Left lung (tissue), 10 donors: ENCODE measurements around the gene GPD2. TPM values are rescaled to one million over a fixed set of nuclear protein-coding genes. Genes with fewer than 3 reads are reported as not detected.

Experiments used
- ATAC-seq: fragments of 200-7000 bp; cut with Tn5 transposase; one replicate; pipeline ENCODE4 v1.9.1; 2020; ENCODE audit warnings: moderate library complexity
- DNase-seq, 4 donors: peaks; one replicate each; pipeline ENCODE4 v3.0.0-alpha.2; 2013 to 2020
- H3K27ac ChIP-seq, 2 donors: fragments of 200-600 bp; sonication (generic) in 1 of 2; one replicate each; pipeline versions ENCODE4 v1.5.0 to v1.8.0; 2020 to 2021
- H3K27me3 ChIP-seq, 2 donors: fragments of 200-600 bp; sonication (generic) in 1 of 2; one replicate each; pipeline versions ENCODE4 v1.5.0 to v1.8.0; 2020 to 2021
- H3K36me3 ChIP-seq, 2 donors: fragments of 200-600 bp; sonication (generic) in 1 of 2; one replicate each; pipeline versions ENCODE4 v1.5.0 to v1.8.0; 2020 to 2021
- H3K4me1 ChIP-seq, 2 donors: fragments of 200-600 bp; one replicate each; pipeline ENCODE4 v1.8.0; 2021
- H3K4me3 ChIP-seq, 2 donors: fragments of 200-600 bp; sonication (generic) in 1 of 2; one replicate each; pipeline versions ENCODE4 v1.5.0 to v1.8.0; 2020 to 2021; ENCODE audit warnings: mild to moderate bottlenecking in 1 of 2
- H3K9me3 ChIP-seq, 2 donors: fragments of 200-600 bp; sonication (generic) in 1 of 2; one replicate each; pipeline versions ENCODE4 v1.5.0 to v1.8.0; 2020 to 2021
- intact Hi-C, 2 donors: fragments of 100-400 bp; cut with DNase I; formaldehyde crosslinking; loops; one replicate each; pipeline versions ENCODE4 v1.11.2 to v1.14.2; 2022
- polyA plus RNA-seq, 6 donors: library from polyadenylated mRNA; unstranded; fragments of 120-200 nt; gene quantifications; one replicate each; pipeline ENCODE4 v1.2.1, GENCODE V29; 2013; ENCODE audit not compliant: insufficient read length in 6 of 6
- total RNA-seq, 2 donors: library from RNA; stranded (reverse); fragmentation: NEBNext Ultra II Directional; extraction: Animal tissue kit (Norgen Biotek cat#: 25700); gene quantifications; one replicate each; pipeline ENCODE4 v1.2.1, GENCODE V29; 2021
- TF ChIP-seq, protein P1 (sequence below), 2 donors: fragments of 200-600 bp; sonication (generic) in 1 of 2; IDR thresholded peaks; one replicate each; pipeline versions ENCODE4 v1.5.0 to v1.8.0; 2021; ENCODE audit warnings: antibody characterized with exemption in 2 of 2
- donor health status: DM: no; HTN: yes; CAD: no.
- donor health status: DM: no; HTN: no; CAD: no.

The GPD2 gene
- total and polyA plus RNA-seq, 8 donors: 23.7 to 44.3 (median 26.8) TPM

DNA sequence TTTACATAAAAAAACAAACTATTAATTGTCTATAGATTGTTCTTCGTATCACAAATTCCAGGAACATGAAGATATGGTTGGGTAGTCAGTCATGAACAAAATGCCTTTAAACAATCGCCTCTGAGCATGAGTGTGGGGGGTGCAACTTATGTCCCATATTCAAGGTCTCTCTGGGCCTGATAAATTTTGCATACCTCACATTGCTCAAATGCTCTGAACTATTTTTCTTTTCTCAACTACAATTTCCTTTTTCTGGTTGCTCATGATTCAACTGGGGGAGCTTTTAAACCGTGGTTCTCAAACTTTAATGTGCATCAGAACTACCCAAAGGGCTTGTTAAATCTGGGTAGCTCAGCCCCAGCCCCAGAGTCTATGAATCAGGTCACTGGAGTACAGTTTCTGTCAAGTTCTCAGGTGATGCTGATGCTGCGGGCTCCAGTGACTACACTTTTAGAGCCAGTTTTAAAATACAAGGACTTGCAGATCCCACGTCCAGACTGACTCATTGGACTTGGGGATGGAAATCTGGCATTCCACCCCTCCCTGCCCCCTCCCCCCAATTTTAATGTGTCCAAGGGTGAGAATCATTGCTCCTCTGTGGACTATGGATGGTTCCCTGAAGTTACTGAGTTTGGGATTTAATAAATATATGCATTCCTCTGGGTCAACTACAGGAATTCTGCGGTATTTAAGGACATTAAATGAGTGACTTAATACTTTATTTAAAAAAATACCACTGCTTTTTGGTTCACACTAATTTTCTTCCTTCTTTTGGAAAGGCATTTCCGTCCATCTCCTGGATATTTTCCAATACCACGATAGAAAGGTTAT lies 1.5 kb upstream of the GPD2 start:
- Histone ChIP-seq H3K27ac (peak overlapping the region; percentile 99 to 100), H3K27me3 (no peaks in the 10 kb centered on the region), H3K36me3 (no peaks in the 10 kb centered on the region), H3K9me3 (no peaks in the 10 kb centered on the region), H3K4me1 (peaks cover 0 to 49% of the 10 kb centered on the region in 2 donors), H3K4me3 (peak overlapping the region in 1 of 2 donors; percentile 63)
- no peak for ATAC-seq
- TF ChIP-seq, protein P1, sequence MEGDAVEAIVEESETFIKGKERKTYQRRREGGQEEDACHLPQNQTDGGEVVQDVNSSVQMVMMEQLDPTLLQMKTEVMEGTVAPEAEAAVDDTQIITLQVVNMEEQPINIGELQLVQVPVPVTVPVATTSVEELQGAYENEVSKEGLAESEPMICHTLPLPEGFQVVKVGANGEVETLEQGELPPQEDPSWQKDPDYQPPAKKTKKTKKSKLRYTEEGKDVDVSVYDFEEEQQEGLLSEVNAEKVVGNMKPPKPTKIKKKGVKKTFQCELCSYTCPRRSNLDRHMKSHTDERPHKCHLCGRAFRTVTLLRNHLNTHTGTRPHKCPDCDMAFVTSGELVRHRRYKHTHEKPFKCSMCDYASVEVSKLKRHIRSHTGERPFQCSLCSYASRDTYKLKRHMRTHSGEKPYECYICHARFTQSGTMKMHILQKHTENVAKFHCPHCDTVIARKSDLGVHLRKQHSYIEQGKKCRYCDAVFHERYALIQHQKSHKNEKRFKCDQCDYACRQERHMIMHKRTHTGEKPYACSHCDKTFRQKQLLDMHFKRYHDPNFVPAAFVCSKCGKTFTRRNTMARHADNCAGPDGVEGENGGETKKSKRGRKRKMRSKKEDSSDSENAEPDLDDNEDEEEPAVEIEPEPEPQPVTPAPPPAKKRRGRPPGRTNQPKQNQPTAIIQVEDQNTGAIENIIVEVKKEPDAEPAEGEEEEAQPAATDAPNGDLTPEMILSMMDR (IDR thresholded peaks at IDR 0.05): no peak
- DNase-seq: peak in 2 of 4 donors; percentile 8 to 9
- intact Hi-C loops: no loop called here

- peak overlapping the region; percentile 99 to 100 for H3K27ac ChIP-seq
- H3K4me3 ChIP-seq: peak overlapping the region; percentile 63 to 82
- H3K9me3 ChIP-seq: no peaks in the 10 kb centered on the region
- ATAC-seq (peak; percentile 17), DNase-seq (peak in 1 of 4 donors; percentile 50)
- H3K4me1 ChIP-seq: peaks cover 0 to 48% of the 10 kb centered on the region in 2 donors
- TF ChIP-seq, protein P1 (IDR thresholded peaks at IDR 0.05): no peak
- no peaks in the 10 kb centered on the region for H3K27me3 ChIP-seq
- H3K36me3 ChIP-seq: no peaks in the 10 kb centered on the region
- intact Hi-C loops: no loop called here
Measured at GRCh38 chr2:156435396-156435717, 822 bp upstream of the GPD2 start.

DNA sequence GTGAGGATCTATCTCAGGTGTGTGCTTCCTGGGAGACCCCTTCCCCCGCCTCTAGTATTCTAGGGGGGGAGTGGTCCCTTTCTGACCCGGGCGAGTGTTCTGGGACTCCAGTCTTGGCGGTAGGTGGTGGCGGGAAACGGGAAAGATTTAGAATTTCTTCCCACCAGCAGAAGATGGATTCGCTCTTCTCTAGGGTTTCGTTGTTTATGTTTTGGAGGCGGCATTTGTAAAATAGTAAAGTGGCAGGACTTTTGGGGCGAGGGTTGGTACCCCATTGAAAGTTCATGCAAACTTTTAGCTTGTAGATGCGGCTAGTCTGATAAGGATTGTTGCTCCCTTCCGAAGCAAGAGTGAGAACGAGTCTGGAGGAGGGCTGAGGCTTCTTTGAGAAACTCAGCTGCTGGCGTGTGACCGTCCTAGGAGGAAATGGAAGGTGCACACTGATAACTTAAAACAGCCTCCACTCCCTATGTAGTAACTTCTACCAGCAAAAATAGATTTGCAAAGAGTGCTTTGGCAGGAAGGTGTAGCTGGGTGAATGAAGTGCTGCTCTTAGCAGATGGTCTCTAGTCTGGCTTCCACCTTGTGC lies 412 bp downstream of the GPD2 start:
- H3K27ac ChIP-seq: peak overlapping the region; percentile 99 to 100
- H3K4me3 ChIP-seq: peak overlapping the region; percentile 63 to 82
- H3K36me3 ChIP-seq: no peaks in the 10 kb centered on the region
- H3K27me3 ChIP-seq: no peaks in the 10 kb centered on the region
- ATAC-seq (peak; percentile 30), DNase-seq (peak in 1 of 4 donors; percentile 24)
- intact Hi-C loops: no loop called here
- no peaks in the 10 kb centered on the region for H3K9me3 ChIP-seq
- TF ChIP-seq, protein P1 (IDR thresholded peaks at IDR 0.05): no peak
- H3K4me1 ChIP-seq: peaks cover 0 to 35% of the 10 kb centered on the region in 2 donors

- Histone ChIP-seq H3K36me3 (no peaks in the 10 kb centered on the region), H3K4me1 (peaks cover 0 to 34% of the 10 kb centered on the region in 2 donors), H3K27me3 (no peaks in the 10 kb centered on the region), H3K27ac (peak overlapping the region; percentile 99 to 100), H3K4me3 (peak overlapping the region; percentile 63 to 82), H3K9me3 (no peaks in the 10 kb centered on the region)
- intact Hi-C loops: no loop called here
- DNase-seq: peak in 3 of 4 donors; percentile 18 to 61 (median 54)
- peak; percentile 22 for ATAC-seq
- TF ChIP-seq, protein P1 (IDR thresholded peaks at IDR 0.05): no peak
Measured at GRCh38 chr2:156437272-156437930, 1.2 kb downstream of the GPD2 start.

DNA sequence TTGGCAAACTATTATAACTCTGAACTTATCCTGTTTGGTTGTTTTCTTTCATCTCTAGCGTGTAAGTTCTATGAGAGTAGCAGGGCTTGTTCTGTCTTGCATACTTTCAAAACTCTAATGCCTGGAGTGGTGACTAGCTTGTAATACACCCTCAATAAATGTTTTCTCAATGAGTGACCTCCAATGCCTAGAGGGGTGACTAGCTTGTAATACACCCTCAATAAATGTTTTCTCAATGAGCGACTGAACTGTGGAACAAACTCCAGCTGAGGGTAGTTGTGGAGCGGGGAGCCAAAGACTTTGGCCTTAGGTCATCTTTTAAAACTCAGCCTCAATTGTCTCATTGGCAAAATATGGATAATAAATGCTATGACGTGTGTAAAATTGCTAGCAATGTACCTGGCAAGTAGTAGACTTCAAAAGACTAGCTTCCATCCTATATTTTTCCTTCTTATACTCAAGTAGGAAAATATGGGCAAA lies 1.8 kb downstream of the GPD2 start:
- no peaks in the 10 kb centered on the region for H3K9me3 ChIP-seq
- intact Hi-C loops: no loop called here
- no peak for DNase-seq
- H3K4me3 ChIP-seq: peak overlapping the region in 1 of 2 donors; percentile 63
- no peaks in the 10 kb centered on the region for H3K27me3 ChIP-seq
- TF ChIP-seq, protein P1 (IDR thresholded peaks at IDR 0.05): no peak
- H3K36me3 ChIP-seq: no peaks in the 10 kb centered on the region
- H3K27ac ChIP-seq: peak overlapping the region; percentile 99 to 100
- ATAC-seq: no peak
- H3K4me1 ChIP-seq: peaks cover 0 to 34% of the 10 kb centered on the region in 2 donors
